ENCODE data around the gene CYP4F22.
"Not testable (repeated sequence)": the region's sequence is repeated elsewhere in the genome, so short reads cannot be mapped to it uniquely, and the experiment has no call there.

The CYP4F22 gene

GRCh38 chr19:15508035-15508710 is at the start of gene CYP4F22:
CYP4F22 (plus strand) TSS chr19:15508525; CDS start chr19:15525337, 16,812 bp downstream.
- no peak for DNase-seq (ENCODE audit: low read depth)

- DNase-seq (ENCODE audit: low read depth) = no peak
Observed at GRCh38 chr19:15461694-15462093, 46.6 kb upstream of the CYP4F22 start.

GRCh38 chr19:15463861-15464371 is 44.4 kb upstream of the CYP4F22 start:
- peak; percentile 53 for DNase-seq (ENCODE audit: low read depth)

- peak; percentile 49 for DNase-seq (ENCODE audit: low read depth)
Observed at GRCh38 chr19:15464394-15465385, 43.6 kb upstream of the CYP4F22 start, which contains the start of gene RASAL3. RASAL3 (minus strand) TSS chr19:15464544; CDS start chr19:15464358, 186 bp downstream.

- no peak for DNase-seq (ENCODE audit: low read depth)
Observed at GRCh38 chr19:15466851-15467733, 41.2 kb upstream of the CYP4F22 start.

- DNase-seq (ENCODE audit: low read depth) = no peak
Observed at GRCh38 chr19:15467734-15468214, 40.6 kb upstream of the CYP4F22 start.

- no peak for DNase-seq (ENCODE audit: low read depth)
Observed at GRCh38 chr19:15468675-15469512, 39.4 kb upstream of the CYP4F22 start.

GRCh38 chr19:15469513-15470297 is 38.6 kb upstream of the CYP4F22 start:
- no peak for DNase-seq (ENCODE audit: low read depth)

GRCh38 chr19:15471639-15472101 is 36.7 kb upstream of the CYP4F22 start:
- no peak for DNase-seq (ENCODE audit: low read depth)

GRCh38 chr19:15473821-15474220 is 34.5 kb upstream of the CYP4F22 start:
- not testable (repeated sequence) for DNase-seq (ENCODE audit: low read depth)

GRCh38 chr19:15475169-15475568 is 33.2 kb upstream of the CYP4F22 start:
- no peak for DNase-seq (ENCODE audit: low read depth)

GRCh38 chr19:15475611-15476010 is 32.7 kb upstream of the CYP4F22 start:
- DNase-seq (ENCODE audit: low read depth) = no peak

- DNase-seq (ENCODE audit: low read depth) = no peak
Observed at GRCh38 chr19:15476325-15476724, 32.0 kb upstream of the CYP4F22 start.

- DNase-seq (ENCODE audit: low read depth) = no peak
Observed at GRCh38 chr19:15479391-15480345, 28.7 kb upstream of the CYP4F22 start, which contains the start of gene PGLYRP2. PGLYRP2 (minus strand) TSS chr19:15479501; CDS start chr19:15479371, 130 bp downstream.

GRCh38 chr19:15480996-15481395 is 27.3 kb upstream of the CYP4F22 start:
- DNase-seq (ENCODE audit: low read depth) = not testable (repeated sequence)

- not testable (repeated sequence) for DNase-seq (ENCODE audit: low read depth)
Observed at GRCh38 chr19:15485768-15486167, 22.6 kb upstream of the CYP4F22 start.

GRCh38 chr19:15487038-15487437 is 21.3 kb upstream of the CYP4F22 start:
- DNase-seq (ENCODE audit: low read depth) = no peak

Measured in stimulated activated CD8-positive, alpha-beta memory T cell treated with anti-CD3 and anti-CD28 coated beads, Interleukin-15, amount 100 ng/mL, for 1 hour (primary cell).